Measurements from ENCODE around the gene SRRM1.
A peak's percentile ranks its signal among the peaks of the same experiment; 100 is the strongest.

SRRM1 gene, protein sequence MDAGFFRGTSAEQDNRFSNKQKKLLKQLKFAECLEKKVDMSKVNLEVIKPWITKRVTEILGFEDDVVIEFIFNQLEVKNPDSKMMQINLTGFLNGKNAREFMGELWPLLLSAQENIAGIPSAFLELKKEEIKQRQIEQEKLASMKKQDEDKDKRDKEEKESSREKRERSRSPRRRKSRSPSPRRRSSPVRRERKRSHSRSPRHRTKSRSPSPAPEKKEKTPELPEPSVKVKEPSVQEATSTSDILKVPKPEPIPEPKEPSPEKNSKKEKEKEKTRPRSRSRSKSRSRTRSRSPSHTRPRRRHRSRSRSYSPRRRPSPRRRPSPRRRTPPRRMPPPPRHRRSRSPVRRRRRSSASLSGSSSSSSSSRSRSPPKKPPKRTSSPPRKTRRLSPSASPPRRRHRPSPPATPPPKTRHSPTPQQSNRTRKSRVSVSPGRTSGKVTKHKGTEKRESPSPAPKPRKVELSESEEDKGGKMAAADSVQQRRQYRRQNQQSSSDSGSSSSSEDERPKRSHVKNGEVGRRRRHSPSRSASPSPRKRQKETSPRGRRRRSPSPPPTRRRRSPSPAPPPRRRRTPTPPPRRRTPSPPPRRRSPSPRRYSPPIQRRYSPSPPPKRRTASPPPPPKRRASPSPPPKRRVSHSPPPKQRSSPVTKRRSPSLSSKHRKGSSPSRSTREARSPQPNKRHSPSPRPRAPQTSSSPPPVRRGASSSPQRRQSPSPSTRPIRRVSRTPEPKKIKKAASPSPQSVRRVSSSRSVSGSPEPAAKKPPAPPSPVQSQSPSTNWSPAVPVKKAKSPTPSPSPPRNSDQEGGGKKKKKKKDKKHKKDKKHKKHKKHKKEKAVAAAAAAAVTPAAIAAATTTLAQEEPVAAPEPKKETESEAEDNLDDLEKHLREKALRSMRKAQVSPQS

DNA sequence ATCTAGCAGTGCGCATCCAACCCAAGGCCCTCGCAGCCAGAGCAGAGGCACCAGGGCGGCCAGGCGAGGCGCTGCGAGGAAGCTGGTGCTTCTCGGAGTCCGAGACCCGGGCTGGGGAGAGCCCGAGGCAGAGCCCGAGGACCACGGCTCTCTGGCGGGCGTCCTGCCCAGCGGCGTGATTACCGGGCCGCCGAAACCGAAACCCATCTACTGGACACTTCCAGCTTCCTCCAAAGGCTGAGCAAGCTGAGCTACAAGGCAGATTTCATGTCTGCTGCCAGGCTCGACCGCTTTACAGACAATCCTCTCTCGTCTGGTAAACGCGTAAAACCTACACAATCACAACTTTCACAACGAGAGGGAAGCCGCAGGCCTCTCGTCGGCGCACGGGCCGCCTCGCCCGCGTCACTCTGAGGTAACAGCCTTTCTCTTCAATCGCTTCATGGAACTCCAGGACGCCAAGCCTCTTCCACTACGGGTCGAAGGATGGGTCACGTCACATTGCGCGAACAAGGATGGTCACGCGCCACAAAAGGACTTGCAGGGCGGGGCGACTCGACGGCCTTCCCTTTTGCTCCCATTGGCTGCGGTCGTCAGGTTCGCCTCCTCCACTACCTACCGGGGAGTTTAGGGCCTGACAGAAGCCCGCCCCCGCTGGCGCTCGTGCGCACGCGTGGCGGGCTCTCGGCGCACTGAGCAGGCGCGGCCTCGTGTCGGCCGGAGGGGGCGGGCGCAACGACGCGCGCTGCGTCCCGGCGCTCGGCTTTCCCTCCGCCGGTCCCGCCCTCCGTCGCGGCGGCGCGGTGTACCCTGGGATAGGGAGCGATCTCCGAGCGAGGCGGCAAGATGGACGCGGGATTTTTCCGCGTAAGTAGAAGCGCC lies at the start of gene SRRM1:
SRRM1 (plus strand) TSS at position 822 of the 882 bp plus-strand sequence; CDS start at position 847, 25 bp downstream.
- Mint-ChIP-seq H3K36me3 (peaks cover 3% of the 10 kb centered on the region), H3K27ac (peak within 1 kb of the TSS; percentile 100), H3K4me1 (ENCODE audit: low read depth) (peaks cover 48% of the 10 kb centered on the region), H3K4me3 (peak within 1 kb of the TSS; percentile 97), H3K27me3 (no peaks in the 10 kb centered on the region), H3K9me3 (ENCODE audit: low read depth) (no peaks in the 10 kb centered on the region)

DNA sequence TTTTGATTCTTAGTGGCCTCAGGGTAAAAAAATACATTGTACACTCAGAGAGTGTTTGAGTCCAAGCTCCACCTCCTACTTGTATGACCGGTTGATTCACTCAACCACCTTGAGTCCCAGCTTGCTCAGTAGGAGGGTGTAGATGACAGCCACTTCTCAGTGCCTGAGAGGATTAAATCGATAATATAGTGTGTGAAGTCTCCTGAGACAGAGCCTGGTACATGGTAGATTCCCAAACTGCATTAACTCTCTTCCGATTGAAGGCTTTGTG lies 48.8 kb upstream of the SRRM1 start:
- H3K27me3 Mint-ChIP-seq: peaks cover 1% of the 10 kb centered on the region
- H3K4me3 Mint-ChIP-seq: no peak overlapping the region
- H3K27ac Mint-ChIP-seq: no peak overlapping the region
- H3K36me3 Mint-ChIP-seq: no peaks in the 10 kb centered on the region
- H3K9me3 Mint-ChIP-seq (ENCODE audit: low read depth): no peaks in the 10 kb centered on the region
- no peaks in the 10 kb centered on the region for H3K4me1 Mint-ChIP-seq (ENCODE audit: low read depth)

DNA sequence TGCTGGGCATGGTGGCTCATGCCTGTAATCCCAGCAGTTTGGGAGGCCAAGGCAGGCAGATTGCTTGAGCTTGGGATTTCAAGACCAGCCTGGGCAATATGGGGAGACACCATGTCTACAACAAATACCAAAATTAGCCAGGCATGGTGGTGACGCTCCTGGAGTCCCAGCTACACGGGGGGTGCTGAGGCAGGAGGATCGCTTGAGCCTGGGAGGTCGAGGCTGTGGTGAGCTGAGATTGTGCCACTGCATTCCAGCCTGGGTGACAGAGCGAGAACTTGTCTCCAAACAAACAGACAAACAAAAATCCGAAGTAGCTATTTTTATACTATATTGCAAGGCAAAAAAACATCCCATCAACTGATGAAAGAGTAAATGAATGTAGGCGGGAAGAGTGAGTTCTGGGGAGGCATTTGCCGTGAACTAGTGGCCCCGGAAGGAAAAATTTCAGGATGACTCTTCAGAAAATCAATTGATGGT lies 46.7 kb upstream of the SRRM1 start:
- Mint-ChIP-seq H3K9me3 (ENCODE audit: low read depth) (no peaks in the 10 kb centered on the region), H3K4me3 (no peak overlapping the region), H3K27ac (no peak overlapping the region), H3K27me3 (peaks cover 1% of the 10 kb centered on the region), H3K36me3 (no peaks in the 10 kb centered on the region), H3K4me1 (ENCODE audit: low read depth) (no peaks in the 10 kb centered on the region)

DNA sequence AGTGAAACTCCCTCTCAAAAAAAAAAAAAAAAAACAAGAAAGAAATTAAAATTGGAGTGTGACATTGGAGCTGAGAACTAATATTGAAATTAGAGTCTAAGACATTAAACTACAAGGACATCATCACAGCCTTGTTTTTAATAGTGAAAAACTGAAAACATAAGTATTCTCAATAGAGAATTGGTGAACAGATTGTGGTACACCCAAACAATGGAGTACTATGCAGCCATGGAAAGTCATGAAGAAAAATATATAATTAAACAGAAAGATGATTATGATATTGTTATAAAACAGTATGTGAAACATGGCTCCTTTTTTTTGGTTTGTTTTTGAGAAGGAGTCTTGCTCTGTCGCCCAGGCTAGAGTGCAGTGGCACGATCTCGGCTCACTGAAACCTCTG lies 43.8 kb upstream of the SRRM1 start:
- H3K27ac Mint-ChIP-seq: no peak overlapping the region
- H3K27me3 Mint-ChIP-seq: peaks cover 1% of the 10 kb centered on the region
- no peak overlapping the region for H3K4me3 Mint-ChIP-seq
- H3K36me3 Mint-ChIP-seq: no peaks in the 10 kb centered on the region
- no peaks in the 10 kb centered on the region for H3K9me3 Mint-ChIP-seq (ENCODE audit: low read depth)
- H3K4me1 Mint-ChIP-seq (ENCODE audit: low read depth): no peaks in the 10 kb centered on the region

DNA sequence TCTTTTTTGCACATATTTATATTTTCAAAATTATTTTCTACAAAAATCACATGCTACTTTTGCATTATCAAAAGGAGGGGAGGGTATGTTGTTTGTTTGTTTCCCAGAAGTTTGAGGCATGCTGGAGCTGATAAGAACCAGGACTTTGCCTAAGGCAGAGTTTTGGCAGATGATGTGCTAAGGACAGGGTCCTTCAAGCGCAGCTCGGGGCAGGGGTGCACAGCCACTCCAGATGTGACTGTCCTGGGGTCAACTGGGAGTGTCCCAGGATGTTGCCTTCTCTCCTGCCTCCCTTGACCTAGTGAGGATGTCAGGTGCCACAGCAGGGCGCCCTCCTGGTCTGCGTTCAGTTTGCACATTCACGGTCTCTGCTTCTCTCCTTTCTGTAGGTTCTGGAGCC lies 42.6 kb upstream of the SRRM1 start:
- Mint-ChIP-seq H3K4me1 (ENCODE audit: low read depth) (no peaks in the 10 kb centered on the region), H3K27me3 (peaks cover 1% of the 10 kb centered on the region), H3K27ac (no peak overlapping the region), H3K9me3 (ENCODE audit: low read depth) (no peaks in the 10 kb centered on the region), H3K4me3 (no peak overlapping the region), H3K36me3 (no peaks in the 10 kb centered on the region)

DNA sequence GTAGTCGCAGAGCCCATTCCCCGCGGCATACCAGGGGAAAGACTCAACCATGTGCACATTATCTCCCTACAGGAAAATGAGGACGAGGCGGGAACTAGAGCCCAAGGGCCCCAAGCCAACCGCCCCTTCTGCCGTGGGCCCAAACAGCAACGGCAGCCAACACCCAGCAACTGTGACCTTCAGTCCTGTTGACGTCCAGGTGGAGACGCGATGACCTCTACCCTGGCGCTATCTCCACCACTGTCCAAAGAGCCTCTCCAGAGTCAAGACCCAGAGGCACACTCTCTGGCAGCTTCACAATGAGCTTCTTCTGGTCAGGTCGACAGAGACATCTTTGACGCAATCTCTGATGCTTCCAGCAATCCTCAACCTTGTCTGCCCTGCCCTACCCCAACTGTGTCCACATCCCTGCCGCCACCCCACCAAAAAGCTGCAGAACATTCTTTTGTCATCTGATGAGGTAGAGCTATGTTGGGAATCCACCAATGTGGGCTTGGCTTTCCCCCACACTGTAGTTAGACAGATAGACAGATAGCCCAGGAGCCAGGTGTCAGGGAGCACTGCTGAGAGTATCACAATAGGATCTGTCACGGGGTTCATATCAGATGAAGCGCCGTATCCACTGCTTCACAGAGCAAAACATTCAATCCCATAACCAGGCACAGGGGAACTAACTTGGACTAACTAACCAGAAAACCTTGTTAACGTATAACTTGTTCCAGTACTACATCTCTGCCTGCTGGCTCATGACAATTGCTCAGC lies 37.4 kb upstream of the SRRM1 start:
- Mint-ChIP-seq H3K4me1 (ENCODE audit: low read depth) (no peaks in the 10 kb centered on the region), H3K4me3 (no peak overlapping the region), H3K27me3 (no peaks in the 10 kb centered on the region), H3K9me3 (ENCODE audit: low read depth) (no peaks in the 10 kb centered on the region), H3K27ac (no peak overlapping the region), H3K36me3 (no peaks in the 10 kb centered on the region)

DNA sequence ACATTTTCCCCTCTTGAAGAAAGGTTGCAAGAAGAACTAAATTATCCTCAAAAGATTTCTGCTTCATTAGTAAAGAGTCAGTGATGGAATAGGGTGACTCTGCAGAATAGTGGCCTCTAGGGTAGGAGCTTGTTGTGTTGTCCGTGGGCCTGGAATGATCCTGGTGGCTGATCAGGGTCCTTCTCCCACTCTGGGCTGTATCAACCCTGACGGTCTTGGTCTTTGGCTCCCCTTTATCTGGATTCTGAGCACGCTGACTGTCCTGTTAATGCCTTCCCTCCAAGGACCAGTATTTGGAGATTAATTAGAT lies 36.9 kb upstream of the SRRM1 start:
- Mint-ChIP-seq H3K36me3 (no peaks in the 10 kb centered on the region), H3K27me3 (no peaks in the 10 kb centered on the region), H3K4me1 (ENCODE audit: low read depth) (no peaks in the 10 kb centered on the region), H3K9me3 (ENCODE audit: low read depth) (no peaks in the 10 kb centered on the region), H3K27ac (no peak overlapping the region), H3K4me3 (no peak overlapping the region)

DNA sequence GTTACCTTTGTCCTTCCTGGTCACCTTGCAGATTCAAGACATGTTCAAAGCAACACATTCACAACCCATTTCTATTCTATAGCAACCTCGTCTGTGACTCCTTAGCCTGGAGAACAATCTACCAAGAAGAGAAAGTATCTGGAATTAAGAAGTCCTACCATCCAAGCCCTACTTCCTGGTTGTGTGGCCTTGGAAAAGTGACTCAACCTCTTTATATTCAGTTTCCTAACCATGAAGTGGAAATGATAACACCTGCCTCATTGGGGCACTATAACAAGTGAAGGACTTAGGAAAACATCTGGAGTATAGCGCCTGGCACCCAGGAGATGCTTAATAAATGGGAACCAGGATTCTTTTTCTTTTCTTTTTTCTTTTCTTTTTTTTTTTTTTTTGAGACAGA lies 36.5 kb upstream of the SRRM1 start:
- H3K27me3 Mint-ChIP-seq: no peaks in the 10 kb centered on the region
- H3K4me3 Mint-ChIP-seq: no peak overlapping the region
- no peaks in the 10 kb centered on the region for H3K9me3 Mint-ChIP-seq (ENCODE audit: low read depth)
- H3K27ac Mint-ChIP-seq: no peak overlapping the region
- no peaks in the 10 kb centered on the region for H3K36me3 Mint-ChIP-seq
- H3K4me1 Mint-ChIP-seq (ENCODE audit: low read depth): no peaks in the 10 kb centered on the region

DNA sequence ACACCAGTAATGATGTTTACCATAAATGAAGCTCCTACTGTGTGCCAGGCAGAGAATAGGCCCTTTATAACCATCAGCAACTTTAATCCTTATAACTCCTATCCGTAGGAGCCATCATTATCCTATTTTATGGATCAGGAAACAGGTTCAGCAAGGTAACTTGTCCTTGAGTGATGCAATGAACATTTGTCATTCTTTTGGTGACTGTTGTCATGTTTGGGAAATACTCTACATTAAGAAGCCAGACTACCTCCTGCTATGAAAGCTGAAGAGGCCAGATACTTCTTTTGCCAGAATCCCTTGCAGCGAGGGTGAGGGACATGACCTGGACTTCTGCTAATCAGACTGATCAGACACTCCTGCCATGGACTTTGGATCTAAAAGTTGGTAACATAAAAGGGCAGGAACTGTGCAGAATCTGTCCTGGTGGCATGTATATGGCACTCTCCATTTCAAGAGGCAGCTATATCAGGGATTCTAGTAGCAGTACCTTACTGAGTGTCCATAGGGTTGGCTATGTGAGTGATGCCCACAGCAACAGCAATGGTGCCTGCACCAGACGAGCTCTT lies 33.1 kb upstream of the SRRM1 start:
- Mint-ChIP-seq H3K27ac (no peak overlapping the region), H3K4me1 (ENCODE audit: low read depth) (no peaks in the 10 kb centered on the region), H3K36me3 (no peaks in the 10 kb centered on the region), H3K9me3 (ENCODE audit: low read depth) (no peaks in the 10 kb centered on the region), H3K27me3 (peaks cover 4% of the 10 kb centered on the region), H3K4me3 (no peak overlapping the region)

DNA sequence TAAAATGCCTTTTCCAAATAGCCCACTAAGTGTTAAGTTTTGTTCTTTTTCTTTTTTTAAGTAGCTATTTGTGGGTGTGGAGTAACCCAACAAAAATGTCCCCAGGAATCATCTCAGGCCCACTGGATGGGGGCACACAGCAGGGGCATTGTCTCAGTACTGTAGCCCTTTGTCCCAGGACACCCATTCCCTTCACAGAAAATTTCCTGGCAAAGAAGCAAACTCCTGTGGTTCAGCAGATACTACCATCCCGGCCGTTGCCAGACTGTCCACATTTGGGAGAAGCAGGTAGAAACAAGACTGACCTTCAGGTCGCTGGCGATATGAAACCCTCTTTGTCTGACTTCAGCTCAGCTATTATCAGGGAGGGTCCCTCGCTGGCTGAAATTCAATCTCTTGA lies 23.7 kb upstream of the SRRM1 start:
- H3K27ac Mint-ChIP-seq: no peak overlapping the region
- H3K4me3 Mint-ChIP-seq: no peak overlapping the region
- H3K9me3 Mint-ChIP-seq (ENCODE audit: low read depth): no peaks in the 10 kb centered on the region

DNA sequence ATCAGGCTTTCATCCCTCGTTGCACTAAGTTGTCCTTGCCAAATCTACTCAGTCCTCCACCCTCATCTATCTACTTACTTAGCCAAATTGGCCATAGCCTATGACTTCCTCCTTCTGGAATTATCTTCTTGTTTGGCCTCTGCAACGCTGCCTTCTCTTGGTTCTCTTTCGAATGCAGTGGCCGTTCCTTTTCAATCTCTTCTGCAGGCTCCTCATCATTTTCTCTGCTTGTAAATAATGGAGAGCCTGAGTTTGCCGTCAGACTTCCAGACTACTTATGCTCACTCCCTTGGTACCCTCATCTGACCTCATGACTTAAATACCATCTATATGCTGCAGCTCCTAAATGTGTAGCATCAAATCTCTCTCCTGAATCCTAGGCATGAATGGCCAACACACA lies 22.4 kb upstream of the SRRM1 start:
- H3K27ac Mint-ChIP-seq: no peak overlapping the region
- no peaks in the 10 kb centered on the region for H3K4me1 Mint-ChIP-seq (ENCODE audit: low read depth)
- H3K27me3 Mint-ChIP-seq: peaks cover 16% of the 10 kb centered on the region
- H3K9me3 Mint-ChIP-seq (ENCODE audit: low read depth): no peaks in the 10 kb centered on the region
- no peaks in the 10 kb centered on the region for H3K36me3 Mint-ChIP-seq
- no peak overlapping the region for H3K4me3 Mint-ChIP-seq

More for the DNA sequence above, 23.7 kb upstream of the SRRM1 start:
- peaks cover 13% of the 10 kb centered on the region for H3K27me3 Mint-ChIP-seq
- no peaks in the 10 kb centered on the region for H3K36me3 Mint-ChIP-seq
- no peaks in the 10 kb centered on the region for H3K4me1 Mint-ChIP-seq (ENCODE audit: low read depth)

DNA sequence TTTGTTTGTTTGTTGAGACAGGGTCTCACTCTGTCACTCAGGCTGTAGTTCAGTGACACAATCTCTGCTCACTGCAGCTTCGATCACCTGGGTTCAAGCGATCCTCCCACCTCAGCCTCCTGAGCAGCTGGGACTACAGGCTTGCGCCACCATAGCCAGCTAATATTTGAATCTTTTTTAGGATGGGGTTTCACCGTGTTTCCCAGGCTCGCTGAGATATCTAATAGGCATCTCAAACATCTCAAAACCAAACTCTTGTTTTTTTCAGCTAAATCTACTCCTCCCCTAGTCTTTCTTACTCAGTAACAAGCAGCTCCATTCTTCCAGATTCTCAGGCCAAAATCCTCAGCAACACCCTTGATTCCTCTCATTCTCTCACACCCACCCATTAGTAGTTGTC lies 22.0 kb upstream of the SRRM1 start:
- Mint-ChIP-seq H3K9me3 (ENCODE audit: low read depth) (no peaks in the 10 kb centered on the region), H3K4me3 (no peak overlapping the region), H3K27ac (no peak overlapping the region), H3K36me3 (no peaks in the 10 kb centered on the region), H3K4me1 (ENCODE audit: low read depth) (no peaks in the 10 kb centered on the region), H3K27me3 (peaks cover 16% of the 10 kb centered on the region)

DNA sequence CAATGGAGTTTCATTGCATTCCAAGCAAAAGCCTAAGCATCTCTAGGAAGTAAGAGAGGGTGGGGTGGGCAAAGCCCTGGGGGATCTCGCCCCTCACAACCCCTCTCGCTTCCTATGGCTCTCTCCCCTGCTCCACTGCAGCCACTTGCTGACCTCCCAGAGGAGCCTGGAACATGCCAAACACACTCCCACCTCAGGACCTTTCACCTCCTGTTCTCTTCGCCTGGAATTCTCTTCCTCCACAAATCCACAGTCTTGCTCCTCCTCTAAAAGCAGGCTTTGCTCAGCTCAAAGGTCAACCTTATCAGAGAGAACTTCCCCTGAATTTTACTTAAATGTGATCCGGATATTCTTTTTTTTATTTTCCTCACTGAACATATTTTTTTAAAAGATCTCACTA lies 20.9 kb upstream of the SRRM1 start:
- Mint-ChIP-seq H3K27ac (no peak overlapping the region), H3K27me3 (peaks cover 16% of the 10 kb centered on the region), H3K4me1 (ENCODE audit: low read depth) (no peaks in the 10 kb centered on the region), H3K36me3 (no peaks in the 10 kb centered on the region), H3K4me3 (no peak overlapping the region), H3K9me3 (ENCODE audit: low read depth) (no peaks in the 10 kb centered on the region)

DNA sequence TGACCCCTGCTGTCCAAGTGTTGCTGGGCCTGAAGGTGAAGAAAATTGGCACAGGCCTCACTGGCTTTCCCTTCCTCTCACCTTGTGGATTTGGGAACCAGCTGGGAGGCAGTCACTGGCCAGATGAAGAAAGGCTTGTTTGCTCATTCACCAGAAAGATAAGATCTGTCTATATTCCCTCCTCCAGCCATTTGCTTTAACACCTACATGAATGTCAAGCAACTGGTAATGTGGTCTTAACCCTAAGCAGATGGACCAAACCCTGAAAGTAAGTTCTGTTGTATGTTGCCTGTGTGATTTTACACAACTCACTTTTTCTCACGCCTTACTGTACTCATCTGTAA lies 10.3 kb upstream of the SRRM1 start:
- Mint-ChIP-seq H3K4me3 (no peak overlapping the region), H3K27me3 (peaks cover 2% of the 10 kb centered on the region), H3K9me3 (ENCODE audit: low read depth) (no peaks in the 10 kb centered on the region), H3K36me3 (no peaks in the 10 kb centered on the region), H3K4me1 (ENCODE audit: low read depth) (peaks cover 2% of the 10 kb centered on the region), H3K27ac (no peak overlapping the region)

Measured in activated naive CD8-positive, alpha-beta T cell (primary cell).